Measurements from ENCODE around the gene ABCA2.

The ABCA2 gene

DNA sequence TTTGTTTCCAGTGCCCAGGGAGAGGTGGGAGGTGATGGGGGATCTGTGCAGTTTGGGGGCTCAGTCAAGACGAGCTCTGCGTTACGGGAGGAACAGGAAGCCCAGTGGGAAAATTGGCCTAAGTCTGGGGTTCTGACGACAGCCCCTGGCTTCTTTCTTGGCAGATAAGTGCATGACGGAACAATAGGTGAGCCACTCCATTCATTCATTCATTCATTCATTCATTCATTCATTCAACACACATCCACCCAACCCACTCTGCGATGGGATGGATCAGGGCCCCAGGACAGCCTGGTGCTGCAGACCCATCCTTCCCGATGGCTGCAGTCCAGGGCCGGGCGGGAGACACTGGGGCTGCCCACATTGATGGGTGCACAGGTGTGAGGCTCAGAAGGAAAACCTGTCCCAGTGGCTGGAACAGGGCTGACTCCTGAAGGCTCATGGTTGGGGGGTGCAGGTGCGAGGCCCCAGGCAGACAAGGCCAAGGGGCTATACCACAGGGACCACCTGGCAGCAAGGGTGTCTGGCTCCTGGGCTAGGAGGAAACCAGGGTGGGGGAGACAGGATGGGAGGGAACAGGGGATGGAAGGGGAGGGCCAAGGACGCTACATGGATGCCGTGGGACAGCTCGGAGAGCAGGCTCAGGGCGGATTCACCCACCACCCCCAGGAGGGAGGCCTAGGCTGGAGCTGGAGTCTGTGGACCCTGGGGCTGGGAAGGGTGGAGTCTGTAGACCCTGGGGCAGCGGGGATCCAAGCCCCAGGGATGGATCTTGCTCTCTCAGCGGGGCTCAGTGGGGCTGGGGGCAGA is 47.2 kb downstream of the ABCA2 start:
- DNase-seq (ENCODE audit: low read depth, low spot score) = no peak

DNA sequence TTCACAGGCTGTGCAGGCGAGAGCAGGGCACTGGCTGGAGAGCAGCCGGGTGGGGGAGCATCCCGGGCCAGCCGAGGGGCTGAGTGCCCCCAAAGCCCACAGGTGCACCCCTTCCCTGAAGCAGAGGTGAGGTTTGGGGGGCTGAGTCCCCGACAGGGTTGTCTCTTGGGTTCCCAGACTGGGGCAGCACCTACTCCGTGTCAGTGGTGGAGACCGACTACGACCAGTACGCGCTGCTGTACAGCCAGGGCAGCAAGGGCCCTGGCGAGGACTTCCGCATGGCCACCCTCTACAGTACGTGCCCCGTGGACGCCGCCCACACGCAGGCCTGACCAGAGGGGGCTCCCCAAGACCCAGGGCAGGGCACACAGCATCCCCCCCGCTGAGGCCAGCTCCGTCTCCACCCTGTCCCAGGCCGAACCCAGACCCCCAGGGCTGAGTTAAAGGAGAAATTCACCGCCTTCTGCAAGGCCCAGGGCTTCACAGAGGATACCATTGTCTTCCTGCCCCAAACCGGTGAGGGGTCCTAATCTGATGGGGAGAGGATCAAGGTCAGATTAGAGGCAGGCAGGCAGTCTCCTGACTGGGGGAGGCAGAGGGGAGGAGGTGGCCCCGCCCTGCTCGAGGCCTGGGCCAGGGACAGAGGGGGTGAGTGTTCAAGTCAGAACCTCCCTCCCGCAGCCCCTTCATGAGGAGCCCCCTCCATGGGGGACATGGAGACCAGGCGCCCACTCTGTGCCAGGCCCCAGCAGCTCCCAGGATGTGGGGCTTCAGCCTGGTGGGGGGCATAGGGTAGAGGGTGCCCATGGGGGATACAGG is 48.1 kb downstream of the ABCA2 start:
- DNase-seq (ENCODE audit: low read depth, low spot score) = no peak

DNA sequence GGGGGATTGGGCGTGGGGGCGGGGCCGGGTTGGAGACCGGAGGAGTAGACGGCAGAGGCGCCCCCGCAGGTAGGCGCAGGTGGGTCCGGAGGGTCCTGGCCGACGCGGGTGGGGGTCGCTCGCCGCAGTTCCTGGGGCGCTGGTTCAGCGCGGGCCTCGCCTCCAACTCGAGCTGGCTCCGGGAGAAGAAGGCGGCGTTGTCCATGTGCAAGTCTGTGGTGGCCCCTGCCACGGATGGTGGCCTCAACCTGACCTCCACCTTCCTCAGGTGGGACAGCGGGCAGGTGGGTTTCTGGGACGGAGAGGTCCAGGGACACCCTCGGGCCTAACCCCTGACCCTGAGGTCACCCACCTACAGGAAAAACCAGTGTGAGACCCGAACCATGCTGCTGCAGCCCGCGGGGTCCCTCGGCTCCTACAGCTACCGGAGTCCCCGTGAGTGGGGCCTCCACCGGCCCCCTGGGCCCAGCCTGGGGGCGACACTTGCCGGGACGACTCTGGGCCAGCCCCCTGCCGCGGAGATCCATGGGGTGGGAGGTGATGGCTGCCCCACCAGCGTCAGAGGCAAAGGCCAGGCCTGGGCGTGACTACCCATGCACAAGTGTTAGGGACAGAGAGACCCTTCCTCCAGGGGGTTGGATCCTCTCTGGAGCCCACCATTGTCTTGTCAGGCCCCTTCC is 49.0 kb downstream of the ABCA2 start:
- no peak for DNase-seq (ENCODE audit: low read depth, low spot score)

DNA sequence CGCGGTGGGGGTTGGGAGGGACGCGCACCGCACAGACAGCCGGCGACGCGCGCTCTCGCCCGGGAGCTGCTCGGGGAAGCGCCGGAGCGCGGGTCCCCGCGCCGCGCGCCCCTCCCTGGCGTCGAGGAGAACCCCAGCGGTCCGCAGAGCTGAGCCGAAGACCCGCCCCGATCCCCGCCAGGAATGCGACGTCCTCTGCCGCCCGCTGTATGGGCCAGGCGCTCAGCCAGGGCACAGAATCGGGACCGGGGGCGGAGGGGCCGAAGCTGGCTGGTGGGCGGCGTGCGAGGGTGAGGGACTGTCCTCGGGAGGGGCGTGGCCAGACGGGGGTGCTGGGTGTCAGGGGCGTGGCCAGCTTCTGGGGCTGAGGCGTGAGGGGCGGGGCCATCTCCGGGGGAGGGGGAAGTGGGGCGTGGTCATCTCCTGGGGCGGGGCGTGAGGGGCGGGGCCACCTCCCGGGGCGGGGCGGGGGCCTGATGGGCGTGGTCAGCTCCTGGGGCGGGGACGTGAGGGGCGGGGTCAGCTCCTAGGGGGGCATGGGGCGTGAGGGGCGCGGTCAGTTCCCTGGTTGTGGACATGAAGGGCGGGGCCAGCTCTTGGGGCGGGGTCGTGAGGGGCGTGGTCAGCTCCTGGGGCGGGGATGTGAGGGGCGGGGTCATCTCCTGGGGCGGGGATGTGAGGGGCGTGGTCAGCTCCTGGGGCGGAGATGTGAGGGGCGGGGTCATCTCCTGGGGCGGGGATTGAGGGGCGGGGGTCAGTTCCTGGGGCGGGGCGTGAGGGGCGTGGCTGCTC is 49.8 kb downstream of the ABCA2 start:
- peak; percentile 23 for DNase-seq (ENCODE audit: low read depth, low spot score)

DNA sequence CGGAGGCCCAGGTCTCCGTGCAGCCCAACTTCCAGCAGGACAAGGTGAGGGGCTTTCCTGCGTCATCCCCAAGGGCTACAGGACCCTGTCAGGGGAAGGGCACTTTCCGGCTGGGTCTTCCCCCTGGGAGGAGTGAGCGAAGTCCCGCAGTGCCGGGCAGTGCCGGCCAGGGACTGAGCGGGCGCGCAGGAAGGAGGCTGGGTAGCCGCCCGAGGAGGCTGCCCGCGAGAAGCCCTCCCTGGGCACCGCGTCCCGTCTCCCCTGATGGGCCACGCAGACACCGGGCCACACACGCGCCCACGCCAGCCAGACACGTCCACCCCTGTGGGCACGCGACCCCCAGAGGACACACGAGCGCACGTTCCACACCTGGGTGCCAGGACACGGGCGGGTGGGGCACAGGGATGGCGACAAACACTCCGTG is 50.4 kb downstream of the ABCA2 start:
- no peak for DNase-seq (ENCODE audit: low read depth, low spot score)

DNA sequence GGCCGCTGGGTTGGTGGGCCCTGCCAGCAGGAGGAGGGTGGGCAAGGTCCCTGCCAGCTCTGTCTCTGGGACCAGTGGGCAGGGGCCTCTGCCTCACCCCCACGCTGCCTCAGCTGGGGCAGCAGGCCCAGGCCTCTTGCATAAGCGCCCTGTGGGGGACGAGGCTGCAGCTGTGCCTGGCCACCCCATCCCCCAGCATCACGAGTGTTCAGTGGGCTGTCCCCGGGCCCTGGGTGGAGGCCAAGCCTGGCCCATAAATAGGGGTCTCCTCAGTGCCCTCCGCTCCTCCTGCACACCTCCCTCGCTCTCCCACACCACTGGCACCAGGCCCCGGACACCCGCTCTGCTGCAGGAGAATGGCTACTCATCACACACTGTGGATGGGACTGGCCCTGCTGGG is 50.8 kb downstream of the ABCA2 start, which contains the start of gene PTGDS:
Gene PTGDS, plus strand, starts transcription at position 282 of the 400 bp plus-strand sequence. Its CDS starts 75 bp downstream, at position 357.
- no peak for DNase-seq (ENCODE audit: low read depth, low spot score)

DNA sequence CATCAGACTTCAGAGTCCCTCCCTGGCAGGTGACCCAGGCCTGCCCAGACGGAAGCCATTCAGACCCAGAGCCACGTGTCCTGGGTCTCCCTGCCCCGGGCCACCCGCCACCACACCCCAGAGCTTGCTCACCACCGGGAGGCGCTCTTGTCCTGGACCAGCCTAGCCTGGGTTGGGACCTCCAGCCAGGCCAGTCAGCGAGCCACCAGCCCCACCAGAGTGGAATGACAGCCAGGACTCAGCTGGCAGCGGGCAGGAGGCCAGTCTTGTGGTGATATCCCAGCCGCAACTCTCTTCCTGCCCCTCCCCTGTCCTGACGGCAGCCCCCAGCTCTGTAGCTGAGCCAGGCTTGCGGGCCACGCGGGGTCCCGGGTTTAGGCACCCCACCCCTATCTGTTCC is 52.4 kb downstream of the ABCA2 start:
- no peak for DNase-seq (ENCODE audit: low read depth, low spot score)

DNA sequence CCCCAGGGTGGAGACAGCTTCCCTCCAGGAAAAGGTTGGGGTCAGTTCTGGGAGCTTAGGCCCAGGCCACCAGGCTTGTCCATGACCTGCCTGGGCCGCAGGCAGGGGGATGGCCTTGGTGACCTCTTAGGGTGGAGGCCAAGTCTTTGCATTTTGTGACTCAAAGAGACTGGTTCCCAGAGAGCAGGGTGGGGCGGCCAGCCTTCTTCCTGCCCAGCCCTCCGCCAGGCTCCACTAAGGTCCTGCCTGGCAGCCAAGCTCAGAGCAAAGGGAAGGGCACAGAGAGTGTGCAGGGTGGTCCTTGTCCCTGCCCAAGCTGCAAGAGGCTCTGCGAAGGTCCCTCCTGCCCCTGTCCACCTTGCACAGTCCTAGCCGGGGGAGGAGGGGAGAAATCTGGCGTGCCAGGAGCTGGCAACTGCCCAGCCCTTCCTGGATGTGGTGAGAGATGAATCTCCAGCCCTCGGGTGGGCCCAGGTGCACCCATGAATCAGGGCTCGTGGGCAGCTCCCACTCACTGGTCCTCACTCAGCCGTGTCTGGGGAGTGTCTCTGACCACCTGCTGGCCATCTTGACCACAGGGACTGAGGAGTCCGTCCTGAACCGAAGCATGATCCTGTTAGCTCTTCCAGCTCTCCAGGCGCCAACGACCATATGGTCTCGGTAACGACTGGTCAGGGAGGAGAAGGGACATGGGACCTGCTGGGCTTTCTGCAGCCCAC is 53.1 kb downstream of the ABCA2 start:
- no peak for DNase-seq (ENCODE audit: low read depth, low spot score)

DNA sequence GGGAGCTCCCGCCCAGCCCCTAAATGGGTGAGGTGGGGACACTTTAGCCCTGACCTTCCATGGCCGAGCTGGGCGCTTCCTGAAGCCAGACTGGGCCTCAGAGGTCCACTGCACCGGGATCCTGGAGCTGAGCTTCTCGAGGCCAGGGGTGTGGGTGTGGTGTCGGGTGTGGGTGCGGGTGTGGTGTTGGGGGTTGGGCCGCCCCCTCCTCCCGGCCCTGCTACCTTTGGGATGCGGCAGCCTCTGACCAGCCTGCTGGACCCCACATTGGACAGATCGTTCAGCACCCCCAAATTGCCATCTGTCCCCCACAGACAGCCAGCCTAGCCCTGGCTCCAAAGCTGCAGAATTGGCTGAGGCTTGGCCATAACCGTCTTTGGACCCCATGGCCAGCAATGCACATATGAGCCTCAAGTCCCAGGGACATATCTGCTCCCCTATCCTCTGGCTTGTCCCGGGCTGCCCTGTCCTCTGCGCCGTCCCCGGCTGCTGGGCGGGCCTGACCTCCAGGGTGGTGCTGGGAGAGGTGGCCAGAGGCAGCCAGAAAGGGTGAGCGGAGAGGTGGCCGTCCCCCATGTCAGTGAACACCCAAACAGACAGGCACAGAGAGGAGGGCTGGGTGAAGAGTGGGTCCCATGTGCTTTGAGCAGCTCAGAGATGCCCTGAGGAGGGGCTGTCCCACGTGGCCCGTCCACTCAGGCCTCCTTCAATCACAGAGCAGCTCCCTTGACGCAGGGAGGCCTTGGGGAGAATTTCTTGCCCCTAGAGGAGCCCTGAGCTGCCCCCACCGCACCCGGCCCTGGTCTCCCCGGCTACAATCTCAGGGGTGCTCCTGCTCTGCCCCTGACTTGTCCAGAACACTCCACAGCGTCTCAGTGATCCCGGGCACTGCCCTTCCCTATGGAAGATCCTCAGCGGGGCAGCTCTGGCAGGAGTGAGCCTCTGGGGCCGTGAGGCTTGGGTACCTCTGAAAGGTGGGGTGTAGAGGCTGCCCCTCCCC is 54.1 kb downstream of the ABCA2 start:
- DNase-seq (ENCODE audit: low read depth, low spot score) = no peak

DNA sequence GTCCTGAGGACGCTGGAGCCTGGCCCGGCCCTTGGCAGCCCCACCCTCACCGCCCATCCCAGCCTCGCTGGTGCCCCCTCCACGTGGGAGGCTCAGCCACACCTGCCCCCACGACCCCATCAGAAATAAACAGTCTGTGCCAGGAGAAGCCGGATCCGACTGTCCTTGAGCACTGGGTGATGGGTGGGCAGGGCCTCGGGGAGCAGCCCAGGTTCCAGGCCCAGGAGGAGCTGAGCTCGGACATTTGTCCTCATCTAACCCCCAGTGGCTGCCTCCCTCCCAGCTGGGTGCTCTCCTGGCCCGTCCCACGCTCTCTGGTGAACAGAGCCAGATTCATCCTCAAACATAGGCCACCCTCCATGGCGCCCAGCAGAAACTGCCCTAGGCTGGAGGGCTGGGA is 55.3 kb downstream of the ABCA2 start:
- DNase-seq (ENCODE audit: low read depth, low spot score) = no peak

DNA sequence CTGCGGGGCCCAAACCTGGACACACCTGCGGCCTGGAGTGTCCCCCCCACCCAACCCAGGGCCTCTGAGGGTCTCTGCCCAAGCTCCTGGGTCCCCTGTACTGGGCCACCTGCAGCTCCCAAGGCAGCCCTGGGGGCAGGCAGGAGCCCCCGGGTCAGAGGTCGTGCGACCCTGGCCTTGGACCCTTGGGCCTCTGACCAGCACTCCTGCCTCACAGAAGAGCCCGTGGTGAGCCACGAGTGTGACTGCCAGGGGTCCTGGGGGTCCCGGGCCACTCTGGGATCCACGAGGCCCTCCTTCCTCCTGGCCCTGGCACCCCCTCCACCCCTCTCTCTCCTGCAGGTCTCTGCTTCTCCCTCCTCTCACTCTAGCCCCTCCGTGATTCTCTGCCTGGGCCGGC is 55.7 kb downstream of the ABCA2 start:
- DNase-seq (ENCODE audit: low read depth, low spot score) = no peak

DNA sequence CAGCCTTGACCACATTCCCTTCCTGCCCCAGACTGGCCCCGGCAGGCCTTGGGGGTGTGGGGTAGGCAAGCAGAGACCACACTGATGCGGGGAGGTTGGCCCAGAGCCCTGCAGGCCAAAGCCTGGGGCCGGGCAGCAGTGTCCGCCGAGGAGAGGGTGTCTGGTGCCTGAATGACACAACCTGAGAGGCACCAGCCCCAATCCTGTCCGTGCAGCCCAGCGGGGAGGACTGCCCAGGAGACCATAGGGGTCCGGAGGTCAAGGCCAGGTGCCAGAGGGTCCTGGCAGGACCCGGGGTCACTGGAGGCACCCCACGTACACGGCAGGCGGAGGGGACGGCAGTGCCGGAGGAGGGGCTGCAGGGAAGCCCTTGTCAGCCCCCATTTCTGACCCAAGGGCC is 56.3 kb downstream of the ABCA2 start:
- no peak for DNase-seq (ENCODE audit: low read depth, low spot score)

DNA sequence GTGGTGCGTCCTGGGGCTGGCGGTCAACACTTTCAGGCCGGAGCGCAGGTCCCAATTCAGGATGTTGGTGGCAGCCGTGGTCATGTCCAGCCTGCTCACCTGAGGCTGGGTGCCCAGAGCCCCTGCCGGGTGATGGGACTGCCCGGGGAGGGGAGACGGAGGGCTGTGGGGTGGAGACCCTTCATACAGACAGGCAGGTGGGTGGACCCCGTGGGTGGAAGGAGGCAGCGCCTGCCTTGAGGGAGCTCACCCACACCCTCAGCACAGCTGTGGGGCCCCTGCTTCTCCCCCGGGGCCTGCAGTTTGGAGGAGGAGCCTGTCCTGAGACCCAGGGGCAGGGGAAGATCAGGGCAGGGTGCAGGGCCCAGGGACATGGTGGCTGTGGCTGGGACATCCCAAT is 57.7 kb downstream of the ABCA2 start:
- DNase-seq (ENCODE audit: low read depth, low spot score) = no peak

DNA sequence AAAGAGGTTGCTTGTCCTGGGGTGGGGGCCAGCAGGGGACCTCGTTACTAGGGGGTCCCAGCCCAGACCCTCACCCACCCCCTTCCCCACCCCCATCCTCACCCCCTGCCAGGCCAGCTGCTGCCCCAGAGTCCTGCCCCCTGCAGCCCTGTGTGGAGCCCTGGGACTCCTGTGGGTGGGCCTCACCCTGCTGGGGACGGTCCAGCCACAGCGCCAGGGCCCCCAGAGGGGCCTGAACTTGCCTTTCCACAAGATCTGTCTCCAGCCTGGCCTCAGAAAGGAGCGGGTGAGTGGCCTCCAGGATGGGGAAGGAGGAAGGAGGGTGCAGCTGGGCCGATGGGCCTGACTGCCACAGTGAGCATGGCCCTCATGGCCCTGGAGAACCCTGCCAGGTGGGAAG is 58.3 kb downstream of the ABCA2 start:
- no peak for DNase-seq (ENCODE audit: low read depth, low spot score)

DNA sequence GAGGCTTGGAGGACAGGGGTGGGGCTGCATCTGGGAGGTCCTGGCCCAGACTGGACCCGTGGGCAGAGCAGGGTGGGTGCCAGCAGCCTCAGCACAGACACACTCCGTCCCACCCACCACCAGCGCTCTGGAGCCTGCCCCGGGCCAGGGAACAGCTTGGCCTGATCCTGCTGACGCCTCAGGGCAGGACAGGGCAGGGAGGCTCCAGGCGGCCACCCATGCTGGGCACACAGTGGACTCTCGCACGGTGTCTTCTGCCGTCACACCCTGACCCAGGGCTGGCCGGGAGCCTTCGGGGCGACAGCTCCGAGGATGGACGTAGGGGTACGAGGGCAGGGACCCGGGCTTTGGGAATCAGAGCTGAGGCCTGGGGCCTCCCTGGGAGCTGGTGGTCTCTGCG is 58.9 kb downstream of the ABCA2 start:
- DNase-seq (ENCODE audit: low read depth, low spot score) = no peak

DNA sequence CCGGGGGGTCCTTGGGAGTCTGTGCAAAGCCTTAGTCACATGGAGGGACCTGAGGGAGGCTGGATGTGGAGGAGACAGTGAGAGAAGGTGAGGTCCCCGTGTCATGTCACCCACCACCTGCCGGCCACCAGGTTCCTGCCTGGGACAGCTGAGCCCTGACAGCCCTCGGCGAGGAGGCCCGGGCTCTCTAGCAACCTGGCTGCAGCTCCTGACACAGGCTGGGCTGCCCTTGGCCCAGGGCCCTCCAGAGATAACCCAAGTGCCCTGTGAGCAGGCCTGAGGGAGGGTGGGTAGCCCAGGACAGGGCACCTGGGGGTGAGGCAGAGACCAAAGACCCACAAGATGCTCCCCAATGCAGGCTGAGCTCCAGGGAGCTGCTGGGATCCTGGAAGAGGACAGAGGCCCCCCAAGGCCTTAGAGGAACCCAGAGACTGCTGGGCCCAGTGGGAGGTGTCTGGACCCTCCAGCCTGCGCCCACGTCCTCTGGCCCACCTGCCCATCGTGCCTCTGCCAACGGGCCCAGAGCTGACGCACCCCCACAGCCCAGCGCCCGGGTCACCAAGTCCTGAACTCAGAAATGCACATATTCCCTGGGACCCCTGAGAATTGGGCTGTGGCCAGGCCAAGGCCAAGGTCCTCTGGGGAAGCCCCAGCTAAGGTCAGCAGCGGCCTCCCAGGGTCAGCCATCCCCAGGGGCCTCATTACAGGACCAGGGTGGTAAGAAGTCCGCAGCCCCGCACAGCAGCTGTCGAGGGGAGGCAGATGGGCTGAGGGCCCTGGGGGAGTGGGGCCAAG is 59.5 kb downstream of the ABCA2 start:
- no peak for DNase-seq (ENCODE audit: low read depth, low spot score)

DNA sequence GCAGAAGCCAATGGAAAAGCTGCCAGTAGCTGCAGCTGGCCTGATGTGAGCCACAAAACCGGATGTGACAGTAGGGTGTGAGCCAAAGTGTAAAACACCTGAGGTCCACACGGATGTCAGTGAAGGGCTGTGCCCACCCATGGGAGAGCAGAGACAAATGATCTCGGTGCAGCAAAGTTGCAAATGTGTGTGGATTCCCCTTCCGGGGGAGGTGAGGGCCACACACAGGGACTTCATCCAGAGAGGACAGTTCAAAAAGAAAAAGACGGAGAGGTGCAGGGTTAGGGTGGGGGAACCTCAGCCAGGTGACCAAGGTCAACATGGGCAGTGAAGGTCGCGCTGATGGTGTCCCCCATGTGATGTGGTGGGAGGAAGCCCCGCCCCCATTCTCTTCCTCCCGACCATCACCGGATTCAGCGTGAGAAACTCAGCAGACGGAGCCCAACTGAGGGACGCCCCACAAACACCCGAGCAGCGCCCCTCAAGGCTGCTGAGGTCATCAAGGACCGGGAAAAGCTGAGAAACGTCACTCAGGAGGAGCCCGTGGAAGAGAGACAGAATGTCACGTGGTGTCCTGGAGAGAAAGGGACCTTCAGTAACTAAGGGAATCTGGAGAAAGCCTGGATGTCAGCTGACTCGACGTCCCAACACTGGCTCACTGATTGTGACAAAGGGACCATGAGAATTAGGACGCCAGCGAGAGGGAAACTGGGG is 62.1 kb downstream of the ABCA2 start:
- DNase-seq (ENCODE audit: low read depth, low spot score) = no peak

DNA sequence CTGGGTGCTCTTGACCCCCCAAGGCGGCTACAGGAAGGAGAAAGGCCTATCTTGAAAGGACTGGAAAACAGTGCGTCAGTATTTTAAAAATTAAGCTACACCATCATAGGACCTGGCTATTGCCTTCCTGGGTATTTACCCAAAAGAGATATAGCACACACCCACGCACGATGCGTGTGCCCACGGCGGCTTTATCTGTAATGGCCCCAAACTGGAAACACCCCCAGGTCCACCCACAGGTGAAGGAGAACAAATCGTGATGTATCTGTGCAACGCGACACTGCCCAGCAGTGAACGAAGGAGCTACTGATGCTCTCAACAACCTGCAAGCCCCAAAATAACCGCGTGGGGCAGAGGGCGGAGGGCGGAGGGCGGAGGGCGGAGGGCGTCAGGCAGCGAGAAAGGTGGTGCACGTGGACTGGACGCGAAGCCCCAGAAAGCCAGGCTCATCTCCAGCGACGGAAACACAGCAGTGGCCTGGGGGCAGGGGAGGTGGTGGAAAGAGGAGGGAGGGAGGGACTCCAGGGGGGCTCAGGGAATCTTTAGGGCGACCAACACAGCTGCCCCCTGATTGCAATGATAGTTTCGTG is 63.1 kb downstream of the ABCA2 start:
- DNase-seq (ENCODE audit: low read depth, low spot score) = no peak

All from activated naive CD8-positive, alpha-beta T cell treated with anti-CD3 and anti-CD28 coated beads, Interleukin-2, amount 50 U/mL, for 16 hours (primary cell).